ENCODE results near the gene MVB12B.

- TF ChIP-seq CTCF (IDR thresholded peaks at IDR 0.05): no peak
- no peak for TF ChIP-seq POLR2AphosphoS5 (IDR thresholded peaks at IDR 0.05; ENCODE audit: insufficient read depth in 1 of 2, low read depth in 1 of 2)
Measured at GRCh38 chr9:126490214-126490631, 163.6 kb downstream of the MVB12B start.

Data from vagina (tissue), 2 donors.